Activated CD4-positive, alpha-beta T cell treated with anti-CD3 and anti-CD28 coated beads, Interleukin-2, amount 50 U/mL, for 16 hours (primary cell): Measurements from ENCODE around the gene TCEAL8.
"Not testable (repeated sequence)": the region's sequence is repeated elsewhere in the genome, so short reads cannot be mapped to it uniquely, and the experiment has no call there.

Experiments used
- DNase-seq: peaks from one replicate; pipeline ENCODE4 v3.0.0-alpha.2; 2020

Gene TCEAL8

GRCh38 chrX:103254921-103255493, at the start of gene TCEAL8:
Gene TCEAL8, minus strand, starts transcription at chrX:103255155. Its CDS starts 1,176 bp downstream, at chrX:103253979.
- DNase-seq, result peak; percentile 71

DNA sequence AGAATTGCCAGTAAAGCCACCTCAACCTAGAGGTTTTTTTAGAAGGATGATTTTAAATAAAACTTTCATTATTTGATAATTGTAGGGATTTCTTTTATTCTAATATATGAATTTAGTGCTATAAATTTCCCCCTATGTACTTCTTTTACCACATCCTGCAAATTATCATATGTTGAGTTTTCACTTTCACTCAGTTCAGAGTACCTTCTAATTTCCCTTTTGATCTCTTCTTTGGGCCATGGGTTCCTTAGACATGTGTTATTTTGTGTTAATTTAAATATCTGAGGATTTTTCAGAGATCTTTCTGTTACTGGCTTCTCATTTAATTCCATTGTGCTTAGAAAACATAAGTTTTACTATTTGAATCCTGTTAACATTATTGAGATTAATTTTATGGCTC, 49.8 kb upstream of the TCEAL8 start:
- DNase-seq, result no peak

GRCh38 chrX:103293118-103293517, 38.2 kb upstream of the TCEAL8 start:
- DNase-seq, result no peak

DNA sequence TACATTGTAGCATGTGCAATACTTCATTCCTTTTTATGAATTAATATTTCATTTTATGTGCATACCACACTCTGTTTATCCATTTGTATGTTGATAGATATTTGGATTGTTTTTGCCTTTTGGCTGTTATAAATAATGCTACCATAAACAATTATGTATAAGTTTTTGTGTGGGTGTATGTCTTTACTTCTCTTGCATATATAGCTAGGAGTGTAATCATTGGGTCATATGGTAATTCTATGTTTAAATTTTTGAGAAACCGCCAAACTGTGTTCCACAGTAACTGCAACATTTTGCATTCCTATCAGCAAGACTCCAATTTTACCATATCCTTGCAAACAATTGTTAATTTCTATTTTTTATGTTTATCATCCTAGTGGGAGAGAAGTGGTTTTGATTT, 24.7 kb upstream of the TCEAL8 start:
- DNase-seq, result no peak

DNA sequence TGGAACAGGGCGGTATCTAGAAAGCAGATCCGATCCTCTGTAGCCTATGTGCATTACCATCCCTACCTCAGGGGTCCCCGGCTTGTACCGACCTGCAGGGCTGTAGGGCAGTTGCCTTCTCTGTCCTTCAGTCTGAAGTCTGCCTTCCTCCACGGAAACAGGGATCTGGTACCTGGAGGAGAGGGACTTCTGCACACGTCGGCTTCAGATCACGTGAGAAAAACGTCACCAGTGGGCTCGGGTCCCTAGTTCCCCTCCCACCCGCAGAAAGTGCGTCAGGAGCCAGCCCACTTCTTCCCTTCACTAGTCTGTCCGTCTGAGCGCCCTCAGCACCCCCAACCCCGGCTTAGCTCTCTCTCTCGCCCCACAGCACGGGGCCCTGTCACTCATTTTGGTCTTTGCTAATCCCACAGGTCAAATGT, 21.6 kb upstream of the TCEAL8 start, which contains the start of gene TCEAL5:
Gene TCEAL5 (minus strand): TSS at position 170 of the 422 bp plus-strand sequence. CDS start 2,187 bp downstream, outside the sequence.
- DNase-seq, result no peak

DNA sequence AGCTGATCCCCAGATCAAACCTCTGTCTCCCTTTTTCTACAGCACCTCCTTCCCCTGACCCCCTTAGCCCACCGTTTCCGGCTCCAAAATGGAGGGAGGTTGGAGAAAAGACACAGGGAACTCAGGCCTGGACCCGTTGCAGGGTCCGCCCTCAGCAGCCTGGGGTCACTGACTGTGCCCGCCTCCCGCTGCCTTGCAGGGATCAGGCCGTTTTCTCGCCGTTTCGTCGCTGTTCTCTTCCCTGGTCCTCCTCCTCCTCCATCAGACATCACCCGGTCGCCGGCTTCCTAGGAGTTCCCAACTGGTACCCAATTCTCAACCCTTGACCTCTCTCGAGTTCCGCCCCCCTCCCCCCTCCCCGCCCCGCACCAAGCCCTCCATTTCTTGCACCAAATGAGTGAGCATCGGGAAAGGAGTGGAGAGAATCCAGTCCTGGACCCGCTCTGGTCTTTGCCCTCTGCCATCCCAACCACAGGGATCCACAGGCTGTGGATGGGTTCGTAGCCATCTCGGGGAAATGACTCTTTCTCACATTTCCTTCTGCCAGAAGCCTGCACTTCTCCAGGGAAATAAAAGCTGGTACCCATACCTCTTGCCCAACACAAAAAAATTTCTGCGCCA, 21.1 kb upstream of the TCEAL8 start:
- no peak for DNase-seq

DNA sequence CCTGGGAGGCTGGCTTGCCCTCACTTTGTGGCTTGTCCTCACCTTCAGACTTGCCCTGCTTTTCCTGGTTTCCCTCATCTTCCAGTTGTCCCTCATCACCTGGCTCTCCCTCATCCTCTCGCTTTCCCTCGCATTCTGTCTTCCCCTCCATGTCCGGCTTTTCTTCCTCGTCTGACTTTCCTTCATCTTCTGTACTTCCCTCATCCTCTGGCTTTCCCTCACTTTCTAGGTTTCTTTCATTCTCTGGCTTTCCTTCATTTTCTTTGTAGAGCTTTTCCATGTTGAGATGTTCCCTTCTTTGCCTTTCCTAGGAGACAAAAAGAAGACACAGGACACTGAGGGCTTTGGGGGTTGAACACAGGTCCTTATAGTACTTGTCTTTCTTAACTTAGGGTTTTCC, 19.3 kb upstream of the TCEAL8 start:
- no peak for DNase-seq

DNA sequence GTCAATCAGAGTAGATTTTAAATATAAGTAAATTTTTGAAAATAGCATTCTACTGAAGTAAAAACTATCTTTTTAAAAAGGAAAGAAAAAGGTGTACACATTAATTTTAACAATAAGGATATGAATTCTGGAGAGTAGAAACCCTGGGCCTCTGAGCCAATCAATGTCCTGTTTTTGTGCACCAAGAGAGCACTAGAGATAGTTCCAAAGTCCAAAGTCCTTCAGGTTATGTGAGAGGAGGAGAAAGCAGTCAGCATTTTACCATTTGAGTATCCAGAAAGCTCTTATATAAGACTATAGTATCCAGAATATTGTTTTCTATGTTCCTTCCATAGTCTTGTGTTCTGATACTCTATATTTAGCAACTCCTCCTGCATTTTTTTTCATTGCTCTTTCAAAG, 3.3 kb upstream of the TCEAL8 start:
- no peak for DNase-seq

- no peak for DNase-seq
Observed at GRCh38 chrX:103256651-103257050, 1.7 kb upstream of the TCEAL8 start.

GRCh38 chrX:103254171-103254824, 657 bp downstream of the TCEAL8 start:
- DNase-seq, result peak; percentile 58

DNA sequence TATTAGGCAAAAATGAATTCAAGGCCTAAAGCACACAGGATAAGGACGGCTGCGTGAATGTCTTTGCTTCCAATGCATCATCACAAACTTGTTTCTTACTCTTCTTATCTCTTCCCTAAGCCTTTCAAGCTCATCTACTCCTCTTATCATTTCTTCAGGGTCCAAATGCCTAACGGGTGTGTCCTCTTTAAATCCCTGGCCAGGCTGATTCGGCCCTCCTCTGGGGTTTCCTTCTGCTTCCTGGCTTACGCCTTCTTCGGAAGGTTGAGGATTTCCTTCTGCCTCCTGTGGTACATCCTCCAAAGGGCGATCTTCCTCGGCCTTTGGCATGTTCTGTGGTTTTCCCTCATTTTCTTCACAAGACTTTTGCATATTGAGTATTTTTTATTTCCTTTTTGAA, 1.3 kb downstream of the TCEAL8 start:
- no peak for DNase-seq

DNA sequence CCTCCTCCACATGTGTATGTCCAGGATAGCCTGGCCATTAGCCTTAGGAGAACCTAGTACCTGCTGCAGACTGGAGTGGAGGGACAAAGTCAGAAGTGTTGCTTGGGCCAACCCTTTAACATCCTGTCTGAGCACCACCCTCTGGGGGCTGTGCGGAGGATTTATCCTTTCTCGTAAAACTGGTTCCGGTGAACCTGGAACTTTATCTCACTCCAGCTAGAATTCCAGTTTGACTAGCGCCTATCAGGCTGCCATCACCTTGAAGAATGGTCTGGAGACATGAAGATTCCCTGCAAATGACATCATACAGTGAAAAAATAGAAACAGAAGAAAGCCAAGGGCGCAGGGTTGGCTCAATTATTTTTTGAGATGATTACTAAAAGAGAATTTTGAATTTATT, 4.0 kb downstream of the TCEAL8 start:
- DNase-seq, result no peak

- no peak for DNase-seq
Observed at GRCh38 chrX:103249805-103250204, 5.2 kb downstream of the TCEAL8 start.

GRCh38 chrX:103248553-103248952, 6.4 kb downstream of the TCEAL8 start:
- DNase-seq, result peak; percentile 8

- DNase-seq, result no peak
Observed at GRCh38 chrX:103240155-103240554, 14.8 kb downstream of the TCEAL8 start.

- no peak for DNase-seq
Observed at GRCh38 chrX:103236296-103236695, 18.7 kb downstream of the TCEAL8 start.

DNA sequence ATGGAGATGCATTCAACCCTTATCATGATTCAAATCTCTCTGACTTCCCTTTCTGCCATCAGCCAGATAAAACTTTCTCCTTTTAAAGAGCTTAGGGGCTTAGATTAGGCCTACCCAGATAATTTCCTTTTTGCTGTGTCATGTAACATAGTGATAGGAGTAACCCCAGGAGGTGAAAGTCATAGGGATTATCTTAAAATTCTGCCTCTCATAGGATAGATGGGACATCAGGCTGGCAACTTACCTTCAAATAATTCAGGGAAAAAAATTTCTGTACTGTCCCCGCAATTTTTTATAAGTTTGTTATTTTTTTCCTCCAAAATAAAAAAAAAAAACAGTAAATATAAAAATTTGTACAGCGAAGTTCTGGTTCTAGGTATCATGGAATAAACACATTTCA, 19.3 kb downstream of the TCEAL8 start:
- DNase-seq, result not testable (repeated sequence)

GRCh38 chrX:103234869-103235268, 20.1 kb downstream of the TCEAL8 start:
- no peak for DNase-seq

GRCh38 chrX:103233263-103233662, 21.7 kb downstream of the TCEAL8 start:
- DNase-seq, result no peak

DNA sequence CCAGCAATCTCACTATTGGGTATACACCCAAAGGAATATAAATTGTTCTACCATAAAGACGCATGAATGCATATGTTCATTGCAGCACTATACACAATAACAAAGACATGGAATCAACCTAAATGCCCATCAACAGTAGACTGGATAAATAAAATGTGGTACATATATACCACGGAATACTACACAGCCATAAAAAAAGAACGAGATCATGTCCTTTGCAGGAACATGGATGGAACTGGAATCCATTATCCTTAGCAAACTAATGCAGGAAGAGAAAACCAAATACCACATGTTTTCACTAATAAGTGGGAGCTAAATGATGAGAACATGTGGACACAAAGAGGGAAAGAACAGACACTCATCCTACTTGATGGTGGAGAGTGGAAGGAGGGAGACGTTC, 29.0 kb downstream of the TCEAL8 start:
- DNase-seq, result not testable (repeated sequence)

GRCh38 chrX:103220511-103221323, 34.2 kb downstream of the TCEAL8 start:
- DNase-seq, result no peak

DNA sequence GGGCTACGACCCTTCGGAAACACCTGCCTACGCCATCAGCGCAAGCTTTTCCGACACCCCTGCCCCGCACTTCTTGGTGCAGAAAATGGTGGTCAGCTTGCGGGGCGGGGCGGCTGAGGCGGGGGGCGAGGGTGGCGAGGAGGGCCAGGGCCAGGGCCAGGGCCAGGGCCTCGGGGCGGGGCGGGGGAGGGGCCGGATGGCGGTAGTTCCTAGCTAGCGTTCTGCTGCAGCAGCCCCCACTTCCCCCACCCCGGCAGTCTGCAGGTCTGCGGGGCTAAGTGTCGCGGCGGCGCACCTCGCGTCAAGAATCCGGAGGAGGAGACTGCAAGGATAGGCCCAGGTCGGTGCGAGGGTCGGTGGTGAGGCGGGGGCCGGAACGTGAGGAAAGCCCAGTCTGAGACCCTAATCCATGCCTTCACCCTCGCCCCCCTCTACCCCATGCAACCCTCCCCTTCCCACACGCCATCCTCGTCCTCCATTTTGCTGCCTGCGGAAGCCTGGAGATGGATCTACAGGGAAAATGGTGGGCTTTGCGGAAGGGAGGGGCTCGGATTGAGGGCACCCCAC, 39.4 kb downstream of the TCEAL8 start:
- DNase-seq, result no peak

- DNase-seq, result peak; percentile 69
Observed at GRCh38 chrX:103214870-103215424, 40.0 kb downstream of the TCEAL8 start, which contains the start of gene BEX4. Gene BEX4, plus strand, starts transcription at chrX:103215108. Its CDS starts 1,046 bp downstream, at chrX:103216154.
